ENCODE data around the gene PSME1. TPM values are rescaled to one million over a fixed set of nuclear protein-coding genes. Genes with fewer than 3 reads are reported as not detected.

The PSME1 gene
- total RNA-seq, 4 donors from 2014 or later, result 114 to 289 (median 200) TPM

DNA sequence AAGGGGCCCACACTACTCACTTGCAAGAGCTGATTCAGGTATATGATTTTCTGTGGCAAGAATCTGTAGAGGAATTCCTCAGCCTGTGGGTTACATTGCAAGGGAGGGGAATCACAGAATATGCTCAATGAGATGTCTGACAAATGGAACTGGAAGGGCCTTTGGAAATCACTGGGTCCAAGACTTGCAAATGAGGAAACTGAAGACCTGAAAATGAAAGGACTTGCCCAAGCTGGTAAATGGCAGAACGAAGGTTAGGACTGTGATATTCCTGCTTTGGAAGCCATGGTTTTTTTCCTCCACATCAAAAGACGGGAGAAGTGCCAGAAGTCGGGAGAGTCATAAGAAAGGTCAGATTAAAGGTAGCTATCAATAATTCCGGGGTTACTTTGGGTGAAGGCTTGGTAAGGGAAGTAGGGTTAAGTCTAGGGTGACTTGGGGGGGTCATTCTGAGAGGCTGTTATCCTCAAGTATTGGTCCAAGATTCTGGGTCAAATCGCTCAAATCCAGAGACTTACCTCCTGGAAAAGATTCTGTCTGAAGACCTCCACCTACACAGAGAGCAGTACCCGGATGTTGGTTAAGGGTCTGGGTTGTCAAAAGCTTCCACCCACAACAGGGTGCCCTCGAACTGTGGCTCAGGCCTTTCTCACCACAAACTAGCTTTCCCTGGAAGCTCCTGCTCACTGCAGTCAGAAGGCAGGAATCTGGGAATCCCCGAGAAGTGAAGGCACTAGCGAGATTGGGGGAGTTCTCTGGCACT is 9.9 kb downstream of the PSME1 start:
- TF ChIP-seq, protein P1, sequence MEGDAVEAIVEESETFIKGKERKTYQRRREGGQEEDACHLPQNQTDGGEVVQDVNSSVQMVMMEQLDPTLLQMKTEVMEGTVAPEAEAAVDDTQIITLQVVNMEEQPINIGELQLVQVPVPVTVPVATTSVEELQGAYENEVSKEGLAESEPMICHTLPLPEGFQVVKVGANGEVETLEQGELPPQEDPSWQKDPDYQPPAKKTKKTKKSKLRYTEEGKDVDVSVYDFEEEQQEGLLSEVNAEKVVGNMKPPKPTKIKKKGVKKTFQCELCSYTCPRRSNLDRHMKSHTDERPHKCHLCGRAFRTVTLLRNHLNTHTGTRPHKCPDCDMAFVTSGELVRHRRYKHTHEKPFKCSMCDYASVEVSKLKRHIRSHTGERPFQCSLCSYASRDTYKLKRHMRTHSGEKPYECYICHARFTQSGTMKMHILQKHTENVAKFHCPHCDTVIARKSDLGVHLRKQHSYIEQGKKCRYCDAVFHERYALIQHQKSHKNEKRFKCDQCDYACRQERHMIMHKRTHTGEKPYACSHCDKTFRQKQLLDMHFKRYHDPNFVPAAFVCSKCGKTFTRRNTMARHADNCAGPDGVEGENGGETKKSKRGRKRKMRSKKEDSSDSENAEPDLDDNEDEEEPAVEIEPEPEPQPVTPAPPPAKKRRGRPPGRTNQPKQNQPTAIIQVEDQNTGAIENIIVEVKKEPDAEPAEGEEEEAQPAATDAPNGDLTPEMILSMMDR (IDR thresholded peaks at IDR 0.05), result no peak
- no peak for TF ChIP-seq POLR2A (IDR thresholded peaks at IDR 0.05)
- peaks cover 0 to 48% (median 16%) of the 10 kb centered on the region in 4 donors for H3K4me1 ChIP-seq

DNA sequence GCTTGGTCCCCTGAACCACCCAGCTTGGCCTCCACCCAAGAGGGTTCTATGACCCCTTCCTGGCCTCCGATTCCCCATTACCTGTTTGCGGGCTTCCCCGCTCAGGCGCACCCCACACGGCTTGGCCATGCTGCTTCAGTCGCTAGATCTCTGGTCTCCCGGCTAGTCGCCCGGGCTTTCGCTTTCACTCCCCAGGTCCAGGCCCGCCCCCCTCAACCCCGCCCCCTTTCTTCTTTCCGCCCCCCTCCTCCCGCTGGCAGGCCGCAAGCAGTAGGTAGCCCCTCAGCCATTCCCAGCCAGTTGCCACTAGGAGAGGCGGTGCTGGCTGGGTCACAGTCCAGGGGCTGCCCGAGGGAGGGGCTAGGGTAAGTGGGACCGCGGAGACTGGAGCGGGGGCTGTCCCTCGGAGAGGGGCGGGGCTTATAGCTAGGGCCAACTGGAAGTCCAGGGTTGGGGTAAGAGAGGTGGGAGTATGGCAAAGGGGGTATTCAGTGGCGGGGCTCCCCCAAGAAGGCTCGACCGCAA is 10.5 kb downstream of the PSME1 start, which contains the start of gene PSME2:
PSME2 (minus strand) TSS at position 158 of the 525 bp plus-strand sequence; CDS start at position 129, 29 bp downstream.
- H3K4me1 ChIP-seq, result peaks cover 0 to 48% (median 16%) of the 10 kb centered on the region in 4 donors
- peak; percentile 95 to 98 (median 97) for DNase-seq
- peak within 1 kb of the TSS; percentile 73 to 96 (median 78) for H3K4me3 ChIP-seq
- H3K27me3 ChIP-seq, result no peaks in the 10 kb centered on the region
- H3K36me3 ChIP-seq, result peaks cover 0 to 30% (median 1%) of the 10 kb centered on the region in 3 donors
- TF ChIP-seq, protein P1 (IDR thresholded peaks at IDR 0.05), result no peak
- TF ChIP-seq POLR2A (IDR thresholded peaks at IDR 0.05), result peak; percentile 36 to 73
- H3K27ac ChIP-seq, result peak within 1 kb of the TSS; percentile 80 to 96 (median 94)
- no peaks in the 10 kb centered on the region for H3K9me3 ChIP-seq

More for the DNA sequence above, 9.9 kb downstream of the PSME1 start:
- Histone ChIP-seq H3K27ac (peak overlapping the region; percentile 80 to 96 (median 94)), H3K27me3 (no peaks in the 10 kb centered on the region), H3K9me3 (no peaks in the 10 kb centered on the region), H3K36me3 (peaks cover 0 to 23% (median 0%) of the 10 kb centered on the region in 3 donors), H3K4me3 (peak overlapping the region; percentile 73 to 96 (median 78))
- no peak for DNase-seq

GRCh38 chr14:24146978-24147760 is 11.2 kb downstream of the PSME1 start, which contains the start of gene RNF31:
Gene RNF31, plus strand, starts transcription at chr14:24147498. Its CDS starts 201 bp downstream, at chr14:24147699.
- peaks cover 0 to 36% (median 2%) of the 10 kb centered on the region in 3 donors for H3K36me3 ChIP-seq
- peak; percentile 98 to 99 (median 99) for DNase-seq
- H3K27ac ChIP-seq, result peak within 1 kb of the TSS; percentile 80 to 96 (median 94)
- TF ChIP-seq, protein P1 (IDR thresholded peaks at IDR 0.05), result no peak
- peak; percentile 38 to 54 for TF ChIP-seq POLR2A (IDR thresholded peaks at IDR 0.05)
- H3K4me3 ChIP-seq, result peak within 1 kb of the TSS; percentile 73 to 96 (median 78)
- H3K9me3 ChIP-seq, result no peaks in the 10 kb centered on the region
- H3K27me3 ChIP-seq, result no peaks in the 10 kb centered on the region
- H3K4me1 ChIP-seq, result peaks cover 0 to 45% (median 15%) of the 10 kb centered on the region in 4 donors

GRCh38 chr14:24147761-24148428 is 11.9 kb downstream of the PSME1 start:
- H3K27me3 ChIP-seq, result no peaks in the 10 kb centered on the region
- H3K36me3 ChIP-seq, result peaks cover 0 to 43% (median 2%) of the 10 kb centered on the region in 3 donors
- H3K4me3 ChIP-seq, result peak overlapping the region; percentile 73 to 96 (median 78)
- peak overlapping the region; percentile 80 to 96 (median 94) for H3K27ac ChIP-seq
- no peaks in the 10 kb centered on the region for H3K9me3 ChIP-seq
- DNase-seq, result no peak
- TF ChIP-seq POLR2A (IDR thresholded peaks at IDR 0.05), result no peak
- TF ChIP-seq, protein P1 (IDR thresholded peaks at IDR 0.05), result no peak
- H3K4me1 ChIP-seq, result peaks cover 0 to 38% (median 13%) of the 10 kb centered on the region in 4 donors
